GM12873 (cell line): ENCODE results near the gene GNPTG.

Experiments used
- CTCF ChIP-seq: IDR thresholded peaks from 2 replicates; pipeline ENCODE4 v1.5.1; 2012; ENCODE audit warnings: low read depth, mild to moderate bottlenecking, moderate library complexity, low read length, control low read depth; ENCODE audit not compliant: insufficient read depth; ENCODE audit errors: missing control alignments

Gene GNPTG

GRCh38 chr16:1322407-1322806, 29.3 kb upstream of the GNPTG start:
- no peak for TF ChIP-seq CTCF

GRCh38 chr16:1323296-1324239, 28.2 kb upstream of the GNPTG start:
- no peak for TF ChIP-seq CTCF

DNA sequence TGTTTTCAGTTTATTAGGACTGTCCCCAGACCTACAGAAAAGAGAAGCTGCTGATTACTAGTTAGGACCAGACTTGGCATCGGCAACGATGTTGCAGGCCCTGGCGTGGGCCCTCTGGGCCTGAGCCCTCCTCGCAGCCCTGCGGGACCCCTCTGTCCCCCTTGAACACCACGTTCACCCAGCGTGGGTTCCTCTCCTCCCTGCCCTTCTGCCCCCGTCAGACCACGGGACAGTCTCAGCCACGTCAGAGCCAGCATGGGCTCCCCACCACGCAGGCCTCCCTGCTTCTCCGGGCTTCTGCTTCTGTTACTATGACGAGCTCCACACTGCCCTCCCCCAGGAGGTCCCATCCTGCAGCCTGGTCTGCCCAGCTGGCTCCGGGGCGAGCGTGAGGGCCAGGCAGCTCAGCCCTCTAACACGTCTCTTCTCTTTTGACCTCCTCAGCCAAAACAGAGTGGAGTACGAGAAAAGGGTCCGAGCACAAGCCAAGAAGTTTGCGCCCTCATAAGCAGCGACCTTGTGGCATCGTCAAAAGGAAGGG, 27.4 kb upstream of the GNPTG start:
- TF ChIP-seq CTCF: no peak

GRCh38 chr16:1325261-1325660, 26.5 kb upstream of the GNPTG start:
- TF ChIP-seq CTCF: no peak

DNA sequence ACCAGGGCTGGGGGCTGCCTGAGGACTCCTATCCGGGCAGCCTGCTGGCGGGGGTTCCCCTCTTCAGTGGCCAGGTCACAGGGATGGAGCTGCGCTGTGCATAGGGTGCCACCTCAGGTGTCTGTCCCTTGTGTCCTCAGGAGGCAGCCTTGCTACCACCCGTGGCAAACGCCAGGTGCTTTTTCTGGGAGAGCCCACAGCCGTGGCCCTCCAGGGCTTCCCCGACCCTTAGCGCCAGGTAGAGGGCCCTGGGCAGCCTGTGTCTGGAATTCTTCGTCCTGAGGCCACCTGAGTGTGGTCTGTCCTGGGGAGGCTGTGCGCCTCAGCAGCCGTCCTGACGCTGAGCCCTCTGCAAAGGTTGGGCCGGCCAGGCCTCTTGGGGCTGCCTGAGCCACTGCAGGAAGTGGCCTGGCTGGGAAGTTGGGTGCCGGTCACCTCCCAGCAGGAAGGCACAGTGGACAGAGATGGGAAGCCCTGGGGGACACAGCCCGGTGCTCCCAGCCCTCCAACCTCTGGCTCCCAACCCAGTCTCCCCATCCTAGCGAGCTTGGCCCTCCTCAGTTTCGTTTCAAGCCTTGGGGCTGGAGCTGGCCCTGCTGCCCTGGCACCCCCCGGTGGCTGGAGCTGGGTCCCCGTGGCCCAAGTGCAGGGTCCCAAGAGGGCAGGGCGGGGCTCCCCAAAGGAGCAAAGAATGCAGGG, 25.9 kb upstream of the GNPTG start:
- TF ChIP-seq CTCF: no peak

GRCh38 chr16:1326391-1326790, 25.3 kb upstream of the GNPTG start:
- TF ChIP-seq CTCF: no peak
